Activated naive CD8-positive, alpha-beta T cell treated with anti-CD3 and anti-CD28 coated beads, Interleukin-2, amount 10 ng/mL, durations not matched to agents 7 days and 5 days (primary cell): Measurements from ENCODE around the gene KCNS3. TPM values are rescaled to one million over a fixed set of nuclear protein-coding genes. Genes with fewer than 3 reads are reported as not detected.

Experiments used
- ATAC-seq: fragments of 150-1000 bp; cut with Tn5 transposase; one replicate; pipeline ENCODE4 v1.10.0; 2021; ENCODE audit warnings: low read depth, moderate library complexity
- POLR2A ChIA-PET: fragments of 350-600 bp; sonication (Branson Sonifier 250); formaldehyde crosslinking; loops from one replicate; lab custom pipeline; 2021; ENCODE audit warnings: antibody characterized with exemption; lab: Charles Lee
- DNase-seq: peaks from one replicate; pipeline ENCODE4 v3.0.0; 2021
- H3K27ac Mint-ChIP-seq: one replicate; pipeline ENCODE4 v1.8.0; 2022; ENCODE audit warnings: mild to moderate bottlenecking, mixed read lengths
- H3K27me3 Mint-ChIP-seq: one replicate; pipeline ENCODE4 v1.8.0; 2022; ENCODE audit warnings: mild to moderate bottlenecking, moderate library complexity, mixed read lengths
- H3K36me3 Mint-ChIP-seq: one replicate; pipeline ENCODE4 v1.8.0; 2021; ENCODE audit warnings: mild to moderate bottlenecking, mixed read lengths
- H3K4me1 Mint-ChIP-seq: one replicate; pipeline ENCODE4 v1.8.0; 2021; ENCODE audit warnings: mixed read lengths
- H3K4me3 Mint-ChIP-seq: one replicate; pipeline ENCODE4 v1.8.0; 2022; ENCODE audit warnings: mild to moderate bottlenecking, moderate library complexity, mixed read lengths
- H3K9me3 Mint-ChIP-seq: one replicate; pipeline ENCODE4 v1.8.0; 2021; ENCODE audit warnings: mixed read lengths
- total RNA-seq, 2 experiments: library from RNA; stranded (reverse); gene quantifications; one replicate each; pipeline ENCODE4 v1.2.3, GENCODE V29; 2021

KCNS3 gene
- total RNA-seq, 2 experiments from 2014 or later, result not detected

DNA sequence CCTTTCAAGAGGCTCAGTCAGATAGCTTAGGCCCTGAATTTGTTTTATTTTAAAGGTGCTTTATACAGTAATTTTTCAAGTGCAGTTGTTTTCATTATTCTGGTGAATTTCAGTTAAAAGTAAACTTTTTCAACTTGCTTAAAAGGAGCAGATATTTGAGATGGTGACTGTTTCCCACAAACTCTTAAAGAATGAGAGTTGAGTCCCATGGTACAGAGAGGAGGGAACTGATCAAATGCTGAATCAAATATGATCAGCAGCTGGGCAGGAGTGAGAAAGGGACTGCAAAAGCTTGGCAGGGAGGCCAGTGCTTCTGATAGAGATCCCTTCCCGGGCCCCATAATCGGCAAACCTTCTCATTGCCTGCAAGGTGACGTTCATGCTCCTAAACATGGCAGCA lies 91.2 kb downstream of the KCNS3 start:
- no peak overlapping the region for H3K4me3 Mint-ChIP-seq
- H3K27me3 Mint-ChIP-seq, result peaks cover 2% of the 10 kb centered on the region
- H3K9me3 Mint-ChIP-seq, result no peaks in the 10 kb centered on the region
- H3K27ac Mint-ChIP-seq, result no peak overlapping the region
- no peak for ATAC-seq
- DNase-seq, result no peak
- H3K36me3 Mint-ChIP-seq, result no peaks in the 10 kb centered on the region
- POLR2A ChIA-PET, result no interaction called here
- H3K4me1 Mint-ChIP-seq, result no peaks in the 10 kb centered on the region

DNA sequence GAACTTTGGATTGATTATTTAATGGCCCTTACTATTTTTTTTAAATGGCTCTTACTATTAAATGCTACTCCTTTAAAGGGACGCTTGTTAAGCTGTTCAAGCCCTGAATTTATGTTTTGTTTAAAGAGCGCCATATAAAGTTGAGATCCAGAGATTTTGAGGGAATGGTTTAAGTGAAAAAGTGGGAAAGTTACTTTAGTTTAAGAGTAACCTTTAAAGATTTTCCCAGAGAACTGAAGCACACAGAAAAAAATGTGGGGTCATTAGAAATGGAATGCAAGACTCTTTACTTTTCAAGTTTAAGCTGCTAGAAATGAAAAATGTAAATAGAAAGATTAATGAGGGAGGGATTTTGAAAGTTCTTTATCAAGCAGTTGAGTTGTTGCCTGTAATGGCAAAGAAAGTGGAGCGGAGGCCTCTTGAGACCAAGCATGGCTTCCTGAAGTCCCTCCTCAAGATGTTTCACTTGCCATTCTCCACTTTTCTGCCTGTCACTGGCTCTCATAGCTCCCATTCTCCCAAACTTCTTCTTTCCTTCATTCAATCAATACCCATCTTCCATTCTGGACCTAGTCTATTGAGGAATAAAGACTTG lies 93.2 kb downstream of the KCNS3 start:
- Mint-ChIP-seq H3K36me3 (no peaks in the 10 kb centered on the region), H3K4me1 (no peaks in the 10 kb centered on the region), H3K27ac (no peak overlapping the region), H3K4me3 (no peak overlapping the region), H3K9me3 (no peaks in the 10 kb centered on the region), H3K27me3 (peaks cover 2% of the 10 kb centered on the region)
- no peak for DNase-seq
- POLR2A ChIA-PET, result no interaction called here
- no peak for ATAC-seq

DNA sequence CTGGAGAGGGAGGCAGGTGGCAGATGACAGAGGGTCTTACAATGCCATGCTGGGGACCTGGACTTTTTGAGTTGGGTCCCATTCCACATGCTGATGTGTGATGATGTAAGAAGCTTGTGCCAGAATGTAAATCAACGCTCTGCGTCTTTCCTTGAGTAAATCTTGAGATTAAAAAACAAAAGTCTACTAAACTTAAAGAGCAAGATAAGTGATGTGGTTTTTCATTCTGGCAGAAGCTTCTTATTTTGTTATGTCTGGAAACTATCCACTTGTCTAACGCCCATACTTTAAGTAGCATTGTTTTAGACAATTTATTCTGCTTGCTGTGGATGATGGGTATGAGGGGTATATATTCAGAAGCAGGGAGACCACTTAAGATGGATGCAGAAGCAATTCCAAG lies 94.5 kb downstream of the KCNS3 start:
- no peak overlapping the region for H3K27ac Mint-ChIP-seq
- no peaks in the 10 kb centered on the region for H3K9me3 Mint-ChIP-seq
- H3K27me3 Mint-ChIP-seq, result peaks cover 2% of the 10 kb centered on the region
- H3K4me1 Mint-ChIP-seq, result no peaks in the 10 kb centered on the region
- DNase-seq (no peak), ATAC-seq (no peak)
- no peaks in the 10 kb centered on the region for H3K36me3 Mint-ChIP-seq
- no peak overlapping the region for H3K4me3 Mint-ChIP-seq
- POLR2A ChIA-PET, result no interaction called here

DNA sequence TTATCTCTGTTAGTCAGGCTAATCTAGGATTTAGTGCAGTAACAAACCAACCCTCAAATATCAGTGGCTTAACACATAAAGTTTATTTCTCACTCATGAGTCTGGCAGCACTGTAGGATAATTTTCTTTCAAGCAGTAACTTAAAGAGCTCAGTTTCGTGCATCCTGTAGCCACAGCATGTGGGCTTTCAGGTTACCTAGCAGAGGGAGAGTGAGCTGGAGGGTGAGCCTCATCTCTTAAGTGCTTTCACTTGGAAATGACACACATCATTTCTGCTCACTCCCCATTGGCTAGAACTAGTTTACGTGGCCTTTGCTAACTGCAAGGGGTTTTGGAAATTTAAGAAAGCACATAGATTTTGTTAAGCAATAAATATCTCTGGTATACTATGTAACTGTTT lies 96.9 kb downstream of the KCNS3 start:
- POLR2A ChIA-PET, result no interaction called here
- Mint-ChIP-seq H3K4me3 (no peak overlapping the region), H3K27me3 (no peaks in the 10 kb centered on the region), H3K4me1 (no peaks in the 10 kb centered on the region), H3K36me3 (no peaks in the 10 kb centered on the region), H3K27ac (no peak overlapping the region), H3K9me3 (peaks cover 2% of the 10 kb centered on the region)
- ATAC-seq (no peak), DNase-seq (no peak)

DNA sequence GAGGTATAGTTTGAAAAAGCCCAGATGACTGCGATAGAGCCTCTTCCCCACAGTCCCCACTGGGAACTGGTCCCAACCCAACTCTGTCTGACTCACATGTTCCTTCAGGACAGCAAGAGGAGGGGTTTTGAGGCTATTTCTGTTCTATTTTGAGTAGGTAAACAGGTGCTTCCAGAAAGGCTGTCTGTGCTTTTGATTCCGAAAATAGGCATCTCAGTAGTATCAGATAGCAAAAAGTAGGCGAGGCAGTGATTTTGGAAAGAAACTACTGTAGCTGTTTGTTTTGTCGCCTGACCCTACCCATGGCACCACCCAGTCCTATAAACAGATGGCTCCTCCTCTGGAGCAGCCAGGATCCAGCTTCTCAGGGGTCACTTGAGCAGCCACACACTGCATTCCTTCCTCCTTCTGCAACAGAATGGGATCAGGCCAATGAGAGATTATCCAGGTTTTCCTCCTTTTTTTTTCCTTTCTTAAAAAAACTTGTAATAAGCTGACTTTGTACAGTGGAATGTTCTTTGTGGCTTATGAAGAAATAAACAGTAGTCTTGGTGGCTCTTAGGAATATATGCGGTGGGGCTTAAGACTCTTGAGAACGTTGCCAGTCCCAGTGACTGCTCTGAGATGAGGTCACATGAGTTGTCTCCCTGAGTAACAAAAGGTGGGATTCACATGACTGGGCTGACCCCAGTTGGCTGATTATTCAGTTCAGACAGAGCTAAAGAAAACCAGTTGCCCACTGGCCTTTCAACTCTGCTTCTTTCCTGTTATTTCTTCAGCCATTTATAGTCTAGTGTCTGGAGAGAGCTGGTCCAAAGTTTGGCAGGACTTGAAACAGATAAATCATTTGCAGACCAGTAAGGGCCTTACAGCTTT lies 98.6 kb downstream of the KCNS3 start:
- Mint-ChIP-seq H3K36me3 (no peaks in the 10 kb centered on the region), H3K27ac (no peak overlapping the region), H3K4me3 (no peak overlapping the region), H3K4me1 (no peaks in the 10 kb centered on the region), H3K27me3 (no peaks in the 10 kb centered on the region), H3K9me3 (peaks cover 3% of the 10 kb centered on the region)
- ATAC-seq (no peak), DNase-seq (no peak)
- POLR2A ChIA-PET, result no interaction called here

DNA sequence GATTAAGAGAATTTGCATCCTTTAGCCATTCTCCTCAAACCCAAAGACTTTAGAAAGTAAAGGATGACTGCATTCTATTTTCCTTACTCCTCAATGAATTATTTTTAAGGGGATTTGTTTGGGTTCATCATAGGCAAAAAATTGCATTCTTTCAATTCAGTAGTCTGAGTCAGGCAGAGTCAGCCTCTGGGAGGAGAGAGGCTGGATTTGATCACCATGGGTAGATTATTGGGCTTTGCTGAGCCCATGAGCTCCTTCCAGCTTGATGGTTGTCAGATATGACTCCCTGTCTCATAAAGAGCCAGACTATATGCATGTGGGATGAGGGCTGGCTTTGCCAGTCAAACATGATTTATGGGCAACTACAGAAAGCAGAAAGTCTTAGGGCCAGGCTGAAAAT lies 101.2 kb downstream of the KCNS3 start:
- no peaks in the 10 kb centered on the region for H3K4me1 Mint-ChIP-seq

DNA sequence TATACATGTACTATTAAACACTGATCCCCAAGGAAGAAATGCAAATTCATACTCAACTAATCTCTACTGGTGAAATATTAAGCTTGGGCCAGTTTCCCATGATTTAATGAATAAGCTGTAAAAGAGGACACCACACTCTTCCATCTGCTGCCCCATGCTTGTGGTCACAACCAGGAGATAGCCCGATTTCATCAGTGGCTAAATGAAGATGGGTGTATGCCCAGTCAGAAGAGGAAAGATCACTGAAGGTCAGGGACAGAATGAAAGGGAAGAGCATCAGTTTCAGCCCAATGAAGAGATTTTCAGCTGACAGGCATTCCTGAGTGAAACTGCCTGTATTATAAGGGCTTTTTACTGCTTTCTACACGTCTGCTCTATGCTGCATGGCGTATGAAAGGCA lies 103.5 kb downstream of the KCNS3 start:
- Mint-ChIP-seq H3K9me3 (peaks cover 5% of the 10 kb centered on the region), H3K4me1 (no peaks in the 10 kb centered on the region), H3K27ac (no peak overlapping the region), H3K36me3 (no peaks in the 10 kb centered on the region), H3K4me3 (no peak overlapping the region), H3K27me3 (no peaks in the 10 kb centered on the region)
- ATAC-seq (no peak), DNase-seq (no peak)
- POLR2A ChIA-PET, result no interaction called here

More for the DNA sequence above, 101.2 kb downstream of the KCNS3 start:
- Mint-ChIP-seq H3K36me3 (no peaks in the 10 kb centered on the region), H3K27ac (no peak overlapping the region), H3K9me3 (peaks cover 3% of the 10 kb centered on the region), H3K27me3 (no peaks in the 10 kb centered on the region), H3K4me3 (no peak overlapping the region)
- no peak for ATAC-seq
- POLR2A ChIA-PET, result no interaction called here
- no peak for DNase-seq

Other genes starting within 250 kb of the KCNS3 start
- 10 to 100 TPM; 25.1 to 27.9 TPM for gene SMC6, start 124.9 kb upstream of the KCNS3 start, total RNA-seq
- 10 to 100 TPM; 30.6 to 31.1 TPM for gene GEN1, start 124.5 kb upstream of the KCNS3 start, total RNA-seq
- not detected for gene MSGN1, start 62.2 kb upstream of the KCNS3 start, total RNA-seq